T-helper 22 cell (primary cell): ENCODE results near the gene BLOC1S5.
"Not testable (repeated sequence)": the region's sequence is repeated elsewhere in the genome, so short reads cannot be mapped to it uniquely, and the experiment has no call there.

ENCODE experiments used
- DNase-seq: peaks from one replicate; pipeline ENCODE4 v3.0.0-alpha.2; 2020; ENCODE audit warnings: low read depth

Gene BLOC1S5

GRCh38 chr6:7992002-7992815, 72.0 kb downstream of the BLOC1S5 start:
- no peak for DNase-seq

GRCh38 chr6:7991536-7991935, 72.7 kb downstream of the BLOC1S5 start:
- DNase-seq = no peak

- DNase-seq = no peak
These were observed 78.0 kb downstream of the BLOC1S5 start for GRCh38 chr6:7986219-7986618.

GRCh38 chr6:7983967-7984366, 80.2 kb downstream of the BLOC1S5 start:
- not testable (repeated sequence) for DNase-seq

GRCh38 chr6:7979831-7980230, 84.4 kb downstream of the BLOC1S5 start:
- DNase-seq = no peak

GRCh38 chr6:7978736-7979135, 85.5 kb downstream of the BLOC1S5 start:
- DNase-seq = no peak

- DNase-seq = no peak
These were observed 87.6 kb downstream of the BLOC1S5 start for GRCh38 chr6:7976485-7977056.

GRCh38 chr6:7975764-7976146, 88.4 kb downstream of the BLOC1S5 start:
- no peak for DNase-seq

GRCh38 chr6:7974938-7975763, 89.0 kb downstream of the BLOC1S5 start:
- no peak for DNase-seq

- no peak for DNase-seq
These were observed 89.6 kb downstream of the BLOC1S5 start for GRCh38 chr6:7974565-7974937.

GRCh38 chr6:7973584-7973983, 90.6 kb downstream of the BLOC1S5 start:
- DNase-seq = no peak

GRCh38 chr6:7971499-7971898, 92.7 kb downstream of the BLOC1S5 start:
- DNase-seq = no peak

GRCh38 chr6:7970616-7971015, 93.6 kb downstream of the BLOC1S5 start:
- no peak for DNase-seq
